ENCODE data around the gene L1CAM.

DNA sequence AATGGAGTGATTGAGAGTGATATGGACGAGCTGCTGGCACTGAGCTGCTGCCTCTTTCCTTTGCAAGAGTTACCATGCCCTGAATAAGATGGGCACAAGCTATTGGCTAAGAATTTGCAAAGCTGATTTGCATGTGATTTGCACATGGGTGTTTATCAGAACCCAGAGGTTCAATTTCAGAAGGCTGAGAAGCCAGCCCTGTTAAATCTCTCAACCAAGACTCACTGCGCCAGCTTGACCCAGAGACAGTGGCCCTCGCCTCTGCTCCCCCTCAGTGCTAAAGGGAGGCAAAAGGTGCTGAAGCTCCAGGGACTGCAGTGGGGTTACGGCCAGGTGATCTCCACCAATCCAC lies 39.4 kb upstream of the L1CAM start:
- TF ChIP-seq, protein P1, sequence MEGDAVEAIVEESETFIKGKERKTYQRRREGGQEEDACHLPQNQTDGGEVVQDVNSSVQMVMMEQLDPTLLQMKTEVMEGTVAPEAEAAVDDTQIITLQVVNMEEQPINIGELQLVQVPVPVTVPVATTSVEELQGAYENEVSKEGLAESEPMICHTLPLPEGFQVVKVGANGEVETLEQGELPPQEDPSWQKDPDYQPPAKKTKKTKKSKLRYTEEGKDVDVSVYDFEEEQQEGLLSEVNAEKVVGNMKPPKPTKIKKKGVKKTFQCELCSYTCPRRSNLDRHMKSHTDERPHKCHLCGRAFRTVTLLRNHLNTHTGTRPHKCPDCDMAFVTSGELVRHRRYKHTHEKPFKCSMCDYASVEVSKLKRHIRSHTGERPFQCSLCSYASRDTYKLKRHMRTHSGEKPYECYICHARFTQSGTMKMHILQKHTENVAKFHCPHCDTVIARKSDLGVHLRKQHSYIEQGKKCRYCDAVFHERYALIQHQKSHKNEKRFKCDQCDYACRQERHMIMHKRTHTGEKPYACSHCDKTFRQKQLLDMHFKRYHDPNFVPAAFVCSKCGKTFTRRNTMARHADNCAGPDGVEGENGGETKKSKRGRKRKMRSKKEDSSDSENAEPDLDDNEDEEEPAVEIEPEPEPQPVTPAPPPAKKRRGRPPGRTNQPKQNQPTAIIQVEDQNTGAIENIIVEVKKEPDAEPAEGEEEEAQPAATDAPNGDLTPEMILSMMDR (IDR thresholded peaks at IDR 0.05), result no peak
- TF ChIP-seq POLR2AphosphoS5 (IDR thresholded peaks at IDR 0.05) (no peak), POLR2A (IDR thresholded peaks at IDR 0.05) (no peak)
